Uterus (tissue), 4 donors: ENCODE data around the gene DUSP22. TPM values are rescaled to one million over a fixed set of nuclear protein-coding genes. Genes with fewer than 3 reads are reported as not detected.

Experiments
- DNase-seq, 2 donors: peaks; one replicate each; pipeline ENCODE4 v3.0.0-alpha.2; 2019 to 2020
- H3K27ac ChIP-seq, 2 donors: fragments of 200-600 bp; sonication (generic); 1 replicate in 1 of 2; 2 replicates in 1 of 2; pipeline ENCODE4 v1.5.1; 2016 to 2018
- H3K27me3 ChIP-seq, 2 donors: fragments of 200-600 bp; sonication (generic); one replicate each; pipeline ENCODE4 v1.5.1; 2018 to 2019; ENCODE audit warnings: control low read depth in 1 of 2
- H3K36me3 ChIP-seq, 2 donors: fragments of 200-600 bp; sonication (generic); one replicate each; pipeline ENCODE4 v1.5.1; 2019; ENCODE audit warnings: control low read depth in 1 of 2
- H3K4me1 ChIP-seq, 2 donors: fragments of 200-600 bp; sonication (generic); one replicate each; pipeline ENCODE4 v1.5.1; 2018 to 2019; ENCODE audit warnings: control low read depth in 1 of 2
- H3K4me3 ChIP-seq, 2 donors: fragments of 200-600 bp; sonication (generic); 1 replicate in 1 of 2; 2 replicates in 1 of 2; pipeline ENCODE4 v1.5.1; 2018 to 2019; ENCODE audit warnings: mild to moderate bottlenecking in 1 of 2
- H3K9me3 ChIP-seq, 2 donors: fragments of 200-600 bp; sonication (generic); one replicate each; pipeline ENCODE4 v1.5.1; 2019; ENCODE audit warnings: control low read depth in 1 of 2
- POLR2A ChIP-seq, 2 donors: fragments of 450-650 bp; IDR thresholded peaks; one replicate each; pipeline ENCODE4 v1.6.1; 2016; ENCODE audit warnings: antibody characterized with exemption in 2 of 2, mild to moderate bottlenecking in 1 of 2, moderate library complexity in 1 of 2
- intact Hi-C: fragments of 100-400 bp; cut with DNase I; formaldehyde crosslinking; loops from one replicate; pipeline ENCODE4 v1.15.1; 2023; ENCODE audit warnings: low total_unique reads
- total RNA-seq, 4 donors: library from RNA; depleted of rRNA in 3 of 4; stranded (reverse); fragments of >200 nt in 3 of 4; gene quantifications; one replicate each; pipeline versions ENCODE4 v1.1.0 to v1.2.4, GENCODE V29; 2014 to 2023
- TF ChIP-seq, protein P1 (sequence below), 4 experiments: fragments of 200-600 bp in 2 of 4; fragments of 450-650 bp in 2 of 4; sonication (generic) in 2 of 4; IDR thresholded peaks; one replicate each; pipeline ENCODE4 v1.5.1; 2016 to 2019; ENCODE audit warnings: antibody characterized with exemption in 4 of 4, mild to moderate bottlenecking in 2 of 4, moderate library complexity in 1 of 4
- donor health status: DM: yes; HTN: yes; CAD: no.

DUSP22 gene
- total RNA-seq, 4 donors from 2014 or later = 22.8 to 78.5 (median 46.0) TPM

DNA sequence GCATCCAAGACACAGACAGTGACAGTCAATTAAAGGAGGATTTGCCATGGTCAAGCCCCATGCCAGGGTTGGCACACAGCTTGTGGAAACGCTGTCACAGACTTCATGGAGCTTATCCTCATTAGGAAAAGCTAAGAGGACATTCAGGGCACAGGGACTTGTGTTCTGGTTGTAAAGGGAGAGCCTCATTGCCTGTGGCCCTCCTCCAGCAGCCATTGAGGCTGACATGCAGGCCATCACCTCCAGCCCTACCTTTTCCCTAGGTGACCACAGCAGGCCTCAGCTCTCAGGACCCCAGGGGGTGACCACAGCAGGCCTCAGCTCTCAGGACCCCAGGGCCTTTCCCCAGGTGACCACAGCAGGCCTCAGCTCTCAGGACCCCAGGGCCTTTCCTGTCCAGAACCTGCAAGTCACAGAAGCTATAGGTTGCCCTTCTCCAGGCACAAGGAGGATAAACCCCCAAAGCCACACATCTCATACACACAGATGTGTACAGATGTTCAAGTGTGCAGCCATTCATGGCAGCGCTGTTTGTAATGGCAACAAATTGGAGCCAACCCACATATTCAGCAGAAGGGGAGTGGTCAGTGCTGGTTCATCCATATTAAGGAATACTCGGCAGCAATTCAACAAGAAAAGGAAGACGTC, 26.1 kb downstream of the DUSP22 start:
- Histone ChIP-seq H3K9me3 (no peaks in the 10 kb centered on the region), H3K4me1 (no peaks in the 10 kb centered on the region), H3K4me3 (no peak overlapping the region), H3K27me3 (no peaks in the 10 kb centered on the region), H3K36me3 (no peaks in the 10 kb centered on the region), H3K27ac (no peak overlapping the region)
- no peak for TF ChIP-seq POLR2A (IDR thresholded peaks at IDR 0.05)
- TF ChIP-seq, protein P1, sequence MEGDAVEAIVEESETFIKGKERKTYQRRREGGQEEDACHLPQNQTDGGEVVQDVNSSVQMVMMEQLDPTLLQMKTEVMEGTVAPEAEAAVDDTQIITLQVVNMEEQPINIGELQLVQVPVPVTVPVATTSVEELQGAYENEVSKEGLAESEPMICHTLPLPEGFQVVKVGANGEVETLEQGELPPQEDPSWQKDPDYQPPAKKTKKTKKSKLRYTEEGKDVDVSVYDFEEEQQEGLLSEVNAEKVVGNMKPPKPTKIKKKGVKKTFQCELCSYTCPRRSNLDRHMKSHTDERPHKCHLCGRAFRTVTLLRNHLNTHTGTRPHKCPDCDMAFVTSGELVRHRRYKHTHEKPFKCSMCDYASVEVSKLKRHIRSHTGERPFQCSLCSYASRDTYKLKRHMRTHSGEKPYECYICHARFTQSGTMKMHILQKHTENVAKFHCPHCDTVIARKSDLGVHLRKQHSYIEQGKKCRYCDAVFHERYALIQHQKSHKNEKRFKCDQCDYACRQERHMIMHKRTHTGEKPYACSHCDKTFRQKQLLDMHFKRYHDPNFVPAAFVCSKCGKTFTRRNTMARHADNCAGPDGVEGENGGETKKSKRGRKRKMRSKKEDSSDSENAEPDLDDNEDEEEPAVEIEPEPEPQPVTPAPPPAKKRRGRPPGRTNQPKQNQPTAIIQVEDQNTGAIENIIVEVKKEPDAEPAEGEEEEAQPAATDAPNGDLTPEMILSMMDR (IDR thresholded peaks at IDR 0.05) = no peak
- intact Hi-C loops = no loop called here
- DNase-seq = no peak

DNA sequence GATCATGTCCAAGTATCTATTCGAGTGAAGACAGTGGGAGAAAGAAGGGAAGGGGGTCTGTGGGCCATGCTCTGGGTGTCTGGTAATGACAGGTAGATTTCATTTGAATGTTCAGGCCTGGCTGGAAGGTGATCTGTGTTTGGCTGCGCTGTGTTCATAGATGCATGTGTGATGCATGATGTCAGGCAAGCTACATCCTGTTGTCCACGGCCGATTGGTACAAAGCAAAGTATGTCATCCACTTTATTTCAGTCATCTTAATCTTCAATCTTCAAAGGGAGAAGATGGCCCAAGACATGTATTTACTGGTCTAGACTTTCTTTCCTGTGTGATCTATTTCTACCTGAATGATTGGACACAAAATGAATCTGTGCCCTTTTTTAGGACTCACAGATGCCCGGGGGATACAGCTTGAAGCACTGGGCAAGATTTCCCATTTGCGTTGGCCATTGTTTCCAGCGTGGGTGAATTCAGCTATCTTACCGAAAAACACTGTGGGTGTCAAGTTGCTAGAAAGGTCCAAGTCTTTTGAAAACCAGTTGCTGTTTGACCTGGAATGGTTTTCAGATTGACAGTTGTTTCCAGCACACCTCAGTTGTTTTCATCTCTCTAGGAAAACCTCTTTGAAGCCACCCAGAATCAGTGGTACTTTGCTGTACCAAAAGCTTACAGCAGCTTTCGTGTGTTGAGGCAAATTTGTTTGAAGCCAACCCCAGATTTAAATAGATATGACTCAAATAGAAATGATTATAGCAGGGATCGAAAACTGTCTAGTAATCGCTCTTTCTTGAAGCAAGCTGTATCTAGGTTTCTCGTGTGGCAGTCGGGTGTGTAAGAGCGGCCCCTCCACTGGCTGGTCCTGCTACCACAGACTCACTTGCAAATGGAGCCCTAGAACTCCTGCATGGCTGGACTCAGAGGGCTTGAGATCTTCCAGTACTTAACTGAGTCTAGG, 27.2 kb downstream of the DUSP22 start:
- no peak overlapping the region for H3K27ac ChIP-seq
- H3K27me3 ChIP-seq = no peaks in the 10 kb centered on the region
- TF ChIP-seq, protein P1 (IDR thresholded peaks at IDR 0.05) = no peak
- TF ChIP-seq POLR2A (IDR thresholded peaks at IDR 0.05) = no peak
- no peaks in the 10 kb centered on the region for H3K9me3 ChIP-seq
- intact Hi-C loops = no loop called here
- H3K36me3 ChIP-seq = no peaks in the 10 kb centered on the region
- DNase-seq = no peak
- H3K4me1 ChIP-seq = no peaks in the 10 kb centered on the region
- H3K4me3 ChIP-seq = no peak overlapping the region

- Histone ChIP-seq H3K4me1 (no peaks in the 10 kb centered on the region), H3K9me3 (no peaks in the 10 kb centered on the region), H3K4me3 (no peak overlapping the region), H3K27me3 (no peaks in the 10 kb centered on the region), H3K36me3 (no peaks in the 10 kb centered on the region), H3K27ac (no peak overlapping the region)
- intact Hi-C loops = no loop called here
- TF ChIP-seq, protein P1 (IDR thresholded peaks at IDR 0.05) = no peak
- TF ChIP-seq POLR2A (IDR thresholded peaks at IDR 0.05) = no peak
- DNase-seq = no peak
Observed at GRCh38 chr6:320351-321157, 28.3 kb downstream of the DUSP22 start.

DNA sequence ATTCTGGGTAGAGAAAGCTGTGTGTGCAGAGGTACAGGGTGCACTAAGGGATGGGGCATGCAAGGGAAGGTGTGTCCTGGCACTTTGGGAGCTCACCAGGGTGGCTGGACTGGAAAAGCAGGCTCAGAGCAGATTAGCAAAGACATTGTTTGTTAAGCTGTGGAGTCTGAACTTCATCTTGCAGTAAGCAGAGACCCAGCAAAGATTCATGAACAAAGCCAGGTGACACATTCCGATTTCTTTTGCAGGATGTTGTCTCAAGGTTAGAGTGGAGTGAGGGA, 28.8 kb downstream of the DUSP22 start:
- Histone ChIP-seq H3K9me3 (no peaks in the 10 kb centered on the region), H3K4me3 (no peak overlapping the region), H3K27ac (no peak overlapping the region), H3K36me3 (no peaks in the 10 kb centered on the region), H3K4me1 (no peaks in the 10 kb centered on the region), H3K27me3 (no peaks in the 10 kb centered on the region)
- DNase-seq = no peak
- intact Hi-C loops = no loop called here
- no peak for TF ChIP-seq POLR2A (IDR thresholded peaks at IDR 0.05)
- TF ChIP-seq, protein P1 (IDR thresholded peaks at IDR 0.05) = no peak
